H1 (cell line): ENCODE measurements around the gene CASZ1. TPM values are rescaled to one million over a fixed set of nuclear protein-coding genes. Genes with fewer than 3 reads are reported as not detected.

Experiments
- SIN3A ChIP-seq, 2 experiments: IDR thresholded peaks in 1 of 2; conservative IDR thresholded peaks in 1 of 2; 2 replicates each; pipeline ENCODE4 v1.6.1; 2011 to 2012; ENCODE audit warnings: low read length in 2 of 2, improper control_type of control experiment in 1 of 2, low read depth in 1 of 2, mild to moderate bottlenecking in 1 of 2
- polyA plus RNA-seq, 7 experiments: library from polyadenylated mRNA; depleted of rRNA in 3 of 7; stranded (reverse) in 5 of 7; unstranded in 2 of 7; fragments of >200 nt in 5 of 7; fragments of 200-250 nt in 2 of 7; gene quantifications; 1 replicate in 5 of 7; 2 replicates in 1 of 7; 4 replicates in 1 of 7; pipeline versions ENCODE4 v1.2.1 to v1.2.3, GENCODE V29; 2011 to 2013; ENCODE audit warnings: missing spikeins in 2 of 7, mixed read lengths in 2 of 7
- total RNA-seq: library from RNA; stranded (reverse); fragmentation: NEBNext Ultra II Directional; extraction: Animal tissue kit (Norgen Biotek cat#: 25700); gene quantifications from 2 replicates; pipeline ENCODE4 v1.2.1, GENCODE V29; 2021

CASZ1 gene
- total and polyA plus RNA-seq, 2 of the 8 experiments (the other 6 are each of a cell fraction or from before 2014, with no cell fraction given): 4.4 to 7.7 TPM

DNA sequence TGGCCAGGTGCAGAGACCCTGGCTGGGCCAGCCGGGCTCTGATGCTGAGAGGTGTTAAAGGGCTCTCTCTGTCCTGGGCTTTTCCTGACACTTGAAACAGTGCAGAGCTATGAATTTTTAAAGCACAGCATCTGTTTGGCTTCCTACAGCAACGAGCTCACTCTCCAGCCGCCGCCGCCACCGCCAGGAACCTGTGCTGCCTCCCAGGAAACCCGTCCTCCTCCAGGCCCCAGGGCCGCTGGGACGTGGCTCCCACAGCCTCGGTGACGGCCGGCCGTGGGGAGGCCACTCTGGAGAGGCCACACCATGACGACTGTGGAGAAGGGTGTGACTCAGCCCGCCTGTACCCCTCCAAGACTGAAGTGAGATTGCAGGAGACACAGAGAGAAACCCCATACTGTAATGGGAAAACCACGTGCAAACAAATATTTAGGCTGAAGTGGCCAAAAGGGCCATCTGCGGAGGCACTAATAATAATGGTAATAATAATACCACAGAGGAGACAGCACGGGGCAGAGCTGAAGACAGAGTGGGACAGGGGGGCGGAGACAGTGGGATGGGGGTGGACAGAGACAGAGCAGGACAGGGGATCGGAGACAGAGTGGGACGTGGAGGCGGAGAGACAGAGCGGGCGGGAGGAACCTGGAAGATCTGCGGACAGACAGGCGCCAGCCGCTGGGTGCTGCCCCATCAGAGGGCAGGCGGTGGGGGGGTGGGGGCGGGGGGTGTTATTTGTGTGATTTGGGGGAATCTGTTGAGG lies 139.2 kb downstream of the CASZ1 start (continued):
- TF ChIP-seq SIN3A (conservative IDR thresholded peaks at IDR 0.05 in 1 of 2, IDR thresholded peaks at IDR 0.05 in 1 of 2; ENCODE audit: low read depth in 1 of 2, low read length in 2 of 2): no peak
